HL-60 (cell line): Measurements from ENCODE around the gene NHEJ1.

Source experiments
- DNase-seq, 2 experiments: peaks; one replicate each; pipeline ENCODE4 v3.0.0-alpha.2; 2010 to 2020; ENCODE audit warnings: low read depth in 1 of 2, low spot score in 1 of 2
- H3K27ac ChIP-seq: fragments of 250-450 bp; sonication (Bioruptor Pico); replicated peaks from 2 replicates; pipeline ENCODE4 v1.5.1; 2020; ENCODE audit warnings: mild to moderate bottlenecking, moderate library complexity
- H3K27me3 ChIP-seq: fragments of 250-450 bp; sonication (Bioruptor Pico); 2 replicates; pipeline ENCODE4 v1.5.1; 2021; ENCODE audit warnings: mild to moderate bottlenecking, moderate library complexity; ENCODE audit not compliant: insufficient read depth, poor library complexity, severe bottlenecking
- H3K4me3 ChIP-seq: replicated peaks from 2 replicates; pipeline ENCODE4 v1.5.1; 2011; ENCODE audit warnings: mild to moderate bottlenecking, control low read depth, low read length; ENCODE audit not compliant: insufficient read depth
- GABPA ChIP-seq: IDR thresholded peaks from 2 replicates; pipeline ENCODE4 v1.6.1; 2012; ENCODE audit warnings: low read depth
- POLR2AphosphoS5 ChIP-seq: IDR thresholded peaks from 2 replicates; pipeline ENCODE4 v1.6.1; 2012; ENCODE audit warnings: low read depth
- SPI1 ChIP-seq: IDR thresholded peaks from 2 replicates; pipeline ENCODE4 v1.6.1; 2012; ENCODE audit warnings: low read depth, mild to moderate bottlenecking, borderline replicate concordance
- TF ChIP-seq, protein P1 (sequence below): IDR thresholded peaks from 2 replicates; pipeline ENCODE4 v1.6.1; 2012; ENCODE audit warnings: low read depth; ENCODE audit not compliant: insufficient replicate concordance
- TF ChIP-seq, protein P2 (sequence below): IDR thresholded peaks from one replicate; pipeline ENCODE4 v1.5.1; 2011; ENCODE audit warnings: low read length, control low read depth, inconsistent platforms; ENCODE audit not compliant: insufficient read depth

Gene NHEJ1

DNA sequence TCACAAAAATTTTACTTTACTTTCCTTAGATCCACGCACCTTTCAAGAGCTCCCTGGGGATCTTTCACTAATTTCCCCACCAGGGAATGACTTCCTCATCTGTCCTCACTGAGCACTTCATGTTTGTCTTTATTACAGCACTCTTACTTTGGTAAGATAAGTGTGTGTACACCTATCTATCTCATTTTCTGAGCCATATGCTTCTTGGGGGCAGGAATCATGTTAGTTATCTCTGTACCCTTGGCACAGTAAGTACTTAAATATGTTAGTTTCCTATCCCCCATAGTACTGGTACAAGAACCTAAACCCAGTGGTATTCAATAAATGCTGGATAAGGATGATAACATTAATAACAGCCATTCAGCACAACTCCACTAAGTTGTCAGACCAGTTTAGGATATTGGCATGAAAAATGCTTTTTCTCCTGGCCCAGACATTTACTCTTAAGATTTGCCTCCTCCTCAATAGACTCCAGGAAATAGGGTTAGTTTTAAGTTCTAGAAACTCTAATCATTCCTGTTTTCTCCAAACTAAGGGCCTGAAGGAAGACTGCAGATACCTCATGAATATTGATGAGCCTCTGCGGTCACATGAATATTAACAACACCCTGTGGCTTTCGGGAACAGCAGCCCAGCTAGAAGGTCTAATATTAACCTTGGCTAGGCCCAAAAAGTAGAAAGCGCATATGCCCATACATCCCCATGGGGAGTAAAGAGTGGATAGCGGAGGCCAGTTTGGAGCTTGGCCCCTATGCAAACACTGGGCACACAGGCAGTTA lies 38.2 kb downstream of the NHEJ1 start:
- DNase-seq, result no peak
- Histone ChIP-seq H3K27ac (no peak overlapping the region), H3K4me3 (no peak overlapping the region), H3K27me3 (no peaks in the 10 kb centered on the region)
- TF ChIP-seq, protein P1, sequence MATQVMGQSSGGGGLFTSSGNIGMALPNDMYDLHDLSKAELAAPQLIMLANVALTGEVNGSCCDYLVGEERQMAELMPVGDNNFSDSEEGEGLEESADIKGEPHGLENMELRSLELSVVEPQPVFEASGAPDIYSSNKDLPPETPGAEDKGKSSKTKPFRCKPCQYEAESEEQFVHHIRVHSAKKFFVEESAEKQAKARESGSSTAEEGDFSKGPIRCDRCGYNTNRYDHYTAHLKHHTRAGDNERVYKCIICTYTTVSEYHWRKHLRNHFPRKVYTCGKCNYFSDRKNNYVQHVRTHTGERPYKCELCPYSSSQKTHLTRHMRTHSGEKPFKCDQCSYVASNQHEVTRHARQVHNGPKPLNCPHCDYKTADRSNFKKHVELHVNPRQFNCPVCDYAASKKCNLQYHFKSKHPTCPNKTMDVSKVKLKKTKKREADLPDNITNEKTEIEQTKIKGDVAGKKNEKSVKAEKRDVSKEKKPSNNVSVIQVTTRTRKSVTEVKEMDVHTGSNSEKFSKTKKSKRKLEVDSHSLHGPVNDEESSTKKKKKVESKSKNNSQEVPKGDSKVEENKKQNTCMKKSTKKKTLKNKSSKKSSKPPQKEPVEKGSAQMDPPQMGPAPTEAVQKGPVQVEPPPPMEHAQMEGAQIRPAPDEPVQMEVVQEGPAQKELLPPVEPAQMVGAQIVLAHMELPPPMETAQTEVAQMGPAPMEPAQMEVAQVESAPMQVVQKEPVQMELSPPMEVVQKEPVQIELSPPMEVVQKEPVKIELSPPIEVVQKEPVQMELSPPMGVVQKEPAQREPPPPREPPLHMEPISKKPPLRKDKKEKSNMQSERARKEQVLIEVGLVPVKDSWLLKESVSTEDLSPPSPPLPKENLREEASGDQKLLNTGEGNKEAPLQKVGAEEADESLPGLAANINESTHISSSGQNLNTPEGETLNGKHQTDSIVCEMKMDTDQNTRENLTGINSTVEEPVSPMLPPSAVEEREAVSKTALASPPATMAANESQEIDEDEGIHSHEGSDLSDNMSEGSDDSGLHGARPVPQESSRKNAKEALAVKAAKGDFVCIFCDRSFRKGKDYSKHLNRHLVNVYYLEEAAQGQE, result no peak
- no peak for TF ChIP-seq GABPA
- no peak; the same call in 1 of the 2 replicates for TF ChIP-seq SPI1
- TF ChIP-seq, protein P2, sequence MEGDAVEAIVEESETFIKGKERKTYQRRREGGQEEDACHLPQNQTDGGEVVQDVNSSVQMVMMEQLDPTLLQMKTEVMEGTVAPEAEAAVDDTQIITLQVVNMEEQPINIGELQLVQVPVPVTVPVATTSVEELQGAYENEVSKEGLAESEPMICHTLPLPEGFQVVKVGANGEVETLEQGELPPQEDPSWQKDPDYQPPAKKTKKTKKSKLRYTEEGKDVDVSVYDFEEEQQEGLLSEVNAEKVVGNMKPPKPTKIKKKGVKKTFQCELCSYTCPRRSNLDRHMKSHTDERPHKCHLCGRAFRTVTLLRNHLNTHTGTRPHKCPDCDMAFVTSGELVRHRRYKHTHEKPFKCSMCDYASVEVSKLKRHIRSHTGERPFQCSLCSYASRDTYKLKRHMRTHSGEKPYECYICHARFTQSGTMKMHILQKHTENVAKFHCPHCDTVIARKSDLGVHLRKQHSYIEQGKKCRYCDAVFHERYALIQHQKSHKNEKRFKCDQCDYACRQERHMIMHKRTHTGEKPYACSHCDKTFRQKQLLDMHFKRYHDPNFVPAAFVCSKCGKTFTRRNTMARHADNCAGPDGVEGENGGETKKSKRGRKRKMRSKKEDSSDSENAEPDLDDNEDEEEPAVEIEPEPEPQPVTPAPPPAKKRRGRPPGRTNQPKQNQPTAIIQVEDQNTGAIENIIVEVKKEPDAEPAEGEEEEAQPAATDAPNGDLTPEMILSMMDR, result no peak
- TF ChIP-seq POLR2AphosphoS5, result no peak

DNA sequence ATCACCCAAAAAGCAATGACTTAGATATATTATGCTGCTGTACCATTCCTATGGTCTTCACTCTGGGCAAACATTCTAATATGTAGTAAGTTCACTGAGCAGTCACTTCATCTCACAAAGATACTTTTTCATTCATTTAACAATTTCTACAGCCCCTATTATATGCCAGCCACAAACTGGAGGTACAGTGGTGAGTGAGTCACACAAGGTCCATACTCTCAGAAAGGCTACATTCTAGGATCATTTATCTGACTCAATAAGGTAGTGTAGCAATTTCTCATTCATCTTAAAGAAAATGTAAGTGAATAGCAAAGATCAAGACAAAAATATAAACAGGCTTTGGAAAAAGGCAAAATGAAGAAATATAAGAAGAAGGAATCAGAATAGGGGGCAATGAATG lies 40.5 kb downstream of the NHEJ1 start:
- Histone ChIP-seq H3K27me3 (no peaks in the 10 kb centered on the region), H3K27ac (no peak overlapping the region), H3K4me3 (no peak overlapping the region)
- TF ChIP-seq GABPA (no peak), SPI1 (no peak), POLR2AphosphoS5 (no peak)
- TF ChIP-seq, protein P1, result no peak
- TF ChIP-seq, protein P2, result no peak
- no peak for DNase-seq

DNA sequence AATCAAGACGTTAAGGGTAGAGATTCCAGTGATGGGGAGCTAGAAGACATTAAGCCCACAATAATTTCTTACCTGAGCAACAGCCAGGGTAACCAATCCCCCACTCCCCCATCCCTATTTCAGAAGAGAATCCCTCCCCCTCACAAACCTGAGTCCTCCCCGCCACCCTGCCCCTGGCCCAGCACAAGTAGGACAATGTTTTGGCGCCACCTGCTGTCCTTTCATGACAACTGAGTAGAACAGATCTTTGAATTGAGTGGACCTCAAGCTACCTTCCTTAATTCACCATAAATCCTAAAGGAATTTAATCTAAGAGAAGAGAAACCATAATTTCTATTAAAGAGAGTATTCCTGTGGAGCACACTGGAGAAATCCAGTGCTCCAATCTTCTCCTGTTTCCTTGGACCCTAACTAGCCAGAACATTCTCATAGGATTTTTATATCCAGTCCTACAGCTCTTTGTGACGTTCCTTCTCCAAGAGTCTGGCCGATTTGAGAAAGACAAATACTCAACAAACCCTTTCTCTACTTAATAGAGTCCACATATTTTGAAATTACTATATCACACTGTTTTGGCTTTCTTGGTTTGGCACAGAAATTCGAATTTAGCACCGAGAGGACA lies 41.1 kb downstream of the NHEJ1 start:
- no peak overlapping the region for H3K4me3 ChIP-seq
- no peaks in the 10 kb centered on the region for H3K27me3 ChIP-seq
- no peak overlapping the region for H3K27ac ChIP-seq
- TF ChIP-seq, protein P2, result peak; percentile 29
- TF ChIP-seq, protein P1, result no peak
- TF ChIP-seq SPI1, result no peak
- DNase-seq, result peak in 1 of 2 experiments; percentile 60
